Eye (tissue), 1 donor: Measurements from ENCODE around the gene PARD3.

Source experiments
- DNase-seq: peaks from one replicate; pipeline ENCODE4 v3.0.0-alpha.2; 2015

PARD3 gene

GRCh38 chr10:34821587-34822585, 6.8 kb upstream of the PARD3 start:
- no peak for DNase-seq

- DNase-seq, result no peak
Observed at GRCh38 chr10:34817586-34817985, 2.5 kb upstream of the PARD3 start.

GRCh38 chr10:34817054-34817453, 2.0 kb upstream of the PARD3 start:
- no peak for DNase-seq

DNA sequence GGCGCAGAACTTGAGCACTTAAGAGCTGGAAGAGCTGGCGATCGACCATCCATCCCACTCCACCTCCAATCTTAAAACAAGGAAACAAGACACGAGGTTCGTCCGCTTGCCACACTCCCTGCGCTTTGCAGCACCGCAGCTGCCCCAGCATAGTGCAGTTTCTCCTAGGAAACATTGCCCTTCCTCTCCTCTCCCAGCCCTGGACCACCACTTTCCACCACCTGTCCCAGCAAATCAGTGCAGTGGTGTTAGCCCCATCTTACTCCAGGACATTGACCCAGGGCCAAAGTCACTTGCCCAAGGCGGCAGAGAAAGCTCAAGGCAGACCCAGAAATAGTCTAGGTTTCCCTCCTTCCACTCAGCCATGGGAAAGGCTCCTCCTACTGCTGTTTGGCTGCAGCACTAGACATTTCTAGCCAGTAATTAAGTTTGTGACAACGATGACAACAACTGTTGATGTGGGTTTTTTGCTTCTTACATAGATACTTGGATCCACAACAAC, 1.5 kb upstream of the PARD3 start:
- DNase-seq, result peak; percentile 71

DNA sequence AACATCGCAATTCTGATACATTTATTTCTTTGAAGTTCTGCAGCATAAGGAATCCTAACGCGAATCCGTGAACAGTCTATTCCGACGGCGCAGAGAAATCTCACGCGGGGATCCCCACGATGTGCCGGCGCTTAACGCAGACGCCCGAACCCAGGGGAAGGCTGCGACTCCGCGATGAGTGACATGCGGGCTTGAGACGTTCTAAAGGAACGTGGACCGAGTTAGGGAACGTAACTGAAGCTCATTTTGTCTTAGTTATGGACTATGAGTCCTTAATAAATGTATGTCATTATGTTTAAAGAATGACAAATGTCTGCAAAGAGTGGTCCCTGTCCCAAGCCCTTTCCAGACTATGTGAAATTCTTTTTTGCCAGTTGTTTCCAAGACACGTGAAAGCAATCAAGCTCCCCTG, 995 bp upstream of the PARD3 start:
- DNase-seq, result no peak

DNA sequence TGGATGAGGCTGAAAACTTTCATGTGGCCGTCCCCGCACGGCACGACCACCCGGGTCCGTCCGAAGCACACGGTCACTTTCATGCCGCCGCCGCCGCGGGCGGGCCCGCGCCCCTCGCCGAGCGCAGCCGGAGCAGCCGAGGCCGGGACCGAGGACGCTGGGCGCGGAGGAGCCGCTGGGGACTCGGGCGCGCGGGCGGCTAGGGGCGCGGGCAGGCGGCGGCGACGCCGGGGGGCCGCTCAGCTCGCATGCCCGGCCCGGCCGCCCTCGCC, 247 bp downstream of the PARD3 start:
- DNase-seq, result no peak

DNA sequence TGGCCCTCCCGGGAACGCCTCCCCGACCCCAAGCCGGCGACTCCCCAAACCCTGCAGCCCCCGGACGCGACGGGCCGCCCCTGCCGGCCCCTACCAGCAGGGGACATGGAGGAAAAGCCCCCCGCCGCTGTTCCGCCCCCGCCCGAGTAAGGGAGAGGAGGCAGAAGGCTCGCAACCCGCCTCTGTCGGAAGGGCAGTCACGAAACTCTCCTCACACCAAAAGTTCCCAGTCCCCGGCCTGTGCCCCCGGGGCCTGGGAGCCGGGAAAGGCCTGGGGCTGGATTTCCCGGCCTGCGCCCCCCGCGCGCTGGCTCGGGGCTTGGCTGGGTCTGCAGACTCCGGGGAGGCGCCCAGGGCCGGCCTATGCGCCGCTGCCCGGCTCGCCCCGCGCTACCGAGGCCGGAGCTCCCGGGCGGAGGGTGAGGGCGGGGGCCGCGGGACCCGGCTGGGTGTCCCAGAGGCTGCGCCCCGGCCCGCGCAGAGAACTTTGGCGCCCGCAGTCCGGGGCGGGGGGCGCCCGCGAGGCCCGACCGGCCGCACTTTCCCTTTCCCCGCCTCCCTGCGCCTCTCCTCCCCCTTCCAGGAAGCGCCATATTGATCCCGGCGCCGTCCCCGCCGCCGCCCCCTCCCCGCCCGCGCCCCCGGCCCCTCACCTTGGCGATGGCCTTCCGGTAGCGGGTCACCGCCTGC, 728 bp downstream of the PARD3 start:
- DNase-seq, result peak; percentile 86

DNA sequence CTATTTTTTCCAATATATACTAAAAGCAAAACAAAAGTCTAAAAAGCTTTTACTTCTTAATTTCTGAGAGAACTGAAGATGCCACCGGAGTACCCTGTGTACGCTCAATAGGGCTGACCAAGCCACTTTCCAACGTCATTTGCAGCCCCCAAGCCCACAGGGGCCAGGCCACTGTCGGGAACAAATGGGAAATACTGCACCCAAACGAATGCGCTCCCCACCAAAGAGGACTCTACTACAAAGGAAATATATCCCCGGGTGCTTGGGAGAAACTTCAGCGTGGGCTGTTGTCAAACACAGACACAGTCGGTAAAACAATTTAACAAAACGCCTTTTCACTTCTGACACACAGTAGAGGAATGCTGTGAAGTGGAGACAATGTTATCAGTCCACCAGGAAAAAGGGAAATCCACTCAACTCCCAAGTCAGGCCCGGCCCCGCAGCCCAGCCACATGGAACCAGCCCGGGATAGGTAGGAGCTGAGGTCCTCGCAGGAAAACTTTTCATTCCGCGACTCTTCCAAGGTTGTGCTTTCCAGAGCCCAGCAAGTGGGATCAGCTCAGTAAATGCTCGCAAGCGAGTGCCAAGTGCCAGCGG, 1.4 kb downstream of the PARD3 start:
- peak; percentile 68 for DNase-seq

- no peak for DNase-seq
Observed at GRCh38 chr10:34812771-34813170, 2.3 kb downstream of the PARD3 start.

- DNase-seq, result no peak
Observed at GRCh38 chr10:34811968-34812514, 3.1 kb downstream of the PARD3 start.

GRCh38 chr10:34811126-34811967, 3.7 kb downstream of the PARD3 start:
- no peak for DNase-seq

- no peak for DNase-seq
Observed at GRCh38 chr10:34809796-34810195, 5.3 kb downstream of the PARD3 start.

GRCh38 chr10:34808801-34809745, 6.0 kb downstream of the PARD3 start:
- peak; percentile 81 for DNase-seq

DNA sequence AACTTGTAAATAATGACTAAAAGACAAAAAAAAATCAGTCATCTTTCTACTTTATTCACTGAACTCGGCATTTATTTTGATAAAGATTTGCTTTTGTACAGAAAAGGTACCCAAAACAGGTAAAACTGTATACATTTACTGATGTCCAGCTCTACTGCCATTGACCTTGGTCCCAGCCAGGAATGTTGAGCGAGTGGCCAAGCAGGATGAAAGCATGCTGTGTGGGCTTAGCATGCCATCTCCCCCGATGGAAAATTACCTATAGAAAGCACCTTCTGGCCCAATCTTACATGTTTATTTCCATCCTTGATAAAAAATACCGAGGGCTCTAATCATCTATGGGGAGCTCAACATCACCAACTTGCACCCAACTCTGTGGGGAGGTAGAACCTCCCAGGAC, 6.8 kb downstream of the PARD3 start:
- no peak for DNase-seq

GRCh38 chr10:34804306-34804705, 10.8 kb downstream of the PARD3 start:
- no peak for DNase-seq

DNA sequence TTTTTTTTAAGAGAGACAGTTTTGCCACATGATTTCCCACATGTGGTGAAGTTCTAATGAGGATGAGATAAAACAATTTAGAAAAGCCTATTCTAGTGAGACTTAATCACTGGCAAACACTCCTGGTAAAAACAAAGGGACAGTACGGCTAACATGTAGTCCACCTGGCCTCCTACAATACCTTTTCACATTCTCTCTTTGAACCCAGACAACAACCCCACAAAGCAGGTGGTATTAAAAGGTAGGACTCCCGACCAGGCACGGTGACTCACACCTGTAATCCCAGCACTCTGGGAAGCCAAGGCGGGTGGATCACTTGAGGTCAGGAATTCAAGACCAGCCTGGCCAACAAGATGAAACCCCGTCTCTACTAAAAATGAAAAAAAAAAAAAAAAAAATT, 12.4 kb downstream of the PARD3 start:
- DNase-seq, result no peak

DNA sequence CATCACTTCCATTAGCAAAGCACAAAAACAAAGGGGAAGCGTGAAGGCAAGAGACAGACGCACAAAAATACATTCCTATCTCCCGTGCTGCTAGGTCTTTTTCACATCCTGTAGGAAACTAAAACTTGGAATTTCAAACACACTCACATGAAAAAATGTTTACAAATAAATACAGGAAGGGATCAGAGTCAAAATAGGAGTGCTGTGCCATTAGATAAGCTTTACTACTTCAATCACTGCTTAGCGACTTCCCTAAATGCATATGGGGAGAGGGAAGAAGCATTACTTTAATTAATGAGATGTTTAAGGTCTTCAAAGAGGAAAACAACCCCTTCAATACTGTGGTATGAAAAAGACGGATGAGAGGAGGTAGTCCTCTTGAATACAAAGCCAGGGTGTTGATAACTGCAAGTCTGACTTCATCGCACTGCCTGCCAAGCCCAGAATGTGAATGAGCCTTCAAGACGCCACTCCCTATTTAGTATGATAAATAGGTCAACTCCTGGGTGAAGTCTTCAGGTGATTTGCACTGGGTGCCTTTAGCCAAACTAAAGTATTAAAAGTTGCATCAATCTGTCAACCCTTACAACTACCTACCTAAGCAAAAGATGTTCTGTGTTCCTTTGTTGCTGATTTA, 13.9 kb downstream of the PARD3 start:
- DNase-seq, result no peak

- DNase-seq, result no peak
Observed at GRCh38 chr10:34800624-34801023, 14.5 kb downstream of the PARD3 start.

GRCh38 chr10:34798654-34799053, 16.4 kb downstream of the PARD3 start:
- DNase-seq, result no peak

GRCh38 chr10:34797155-34797554, 17.9 kb downstream of the PARD3 start:
- DNase-seq, result no peak

- no peak for DNase-seq
Observed at GRCh38 chr10:34796133-34796532, 19.0 kb downstream of the PARD3 start.
